MG63 (cell line): ENCODE results near the gene PRKAR2B. TPM values are rescaled to one million over a fixed set of nuclear protein-coding genes. Genes with fewer than 3 reads are reported as not detected.

Source experiments
- DNase-seq: peaks from one replicate; pipeline ENCODE4 v3.0.0-alpha.2; 2020
- H3K27me3 ChIP-seq: fragments of 250-450 bp; sonication (Bioruptor Pico); 2 replicates; pipeline ENCODE4 v1.5.1; 2020; ENCODE audit warnings: mild to moderate bottlenecking, moderate library complexity
- H3K36me3 ChIP-seq: fragments of 250-450 bp; sonication (Bioruptor Pico); 2 replicates; pipeline ENCODE4 v1.5.1; 2020; ENCODE audit warnings: mild to moderate bottlenecking, moderate library complexity
- H3K4me3 ChIP-seq: fragments of 250-450 bp; sonication (Bioruptor Pico); 2 replicates; pipeline ENCODE4 v1.5.1; 2020; ENCODE audit warnings: mild to moderate bottlenecking, moderate library complexity
- H3K9me3 ChIP-seq: fragments of 250-450 bp; sonication (Bioruptor Pico); 2 replicates; pipeline ENCODE4 v1.5.1; 2020; ENCODE audit warnings: mild to moderate bottlenecking, moderate library complexity
- total RNA-seq: library from RNA; depleted of rRNA; stranded (reverse); fragments of >200 nt; shearing (Covaris generic); gene quantifications from 2 replicates; pipeline ENCODE4 v1.2.3, GENCODE V29; 2014; ENCODE audit warnings: low replicate concordance

Gene PRKAR2B
- total RNA-seq, 1 experiment from 2014 or later, result 1.3 TPM

- DNase-seq, result no peak
- H3K4me3 ChIP-seq, result no peak overlapping the region
- H3K36me3 ChIP-seq, result no peaks in the 10 kb centered on the region
- no peaks in the 10 kb centered on the region; the same call in 1 of the 2 replicates for H3K9me3 ChIP-seq
- no peaks in the 10 kb centered on the region; the same call in 1 of the 2 replicates for H3K27me3 ChIP-seq
Observed at GRCh38 chr7:107057474-107057833, 12.9 kb downstream of the PRKAR2B start.

- no peak for DNase-seq
- no peak overlapping the region for H3K4me3 ChIP-seq
- no peaks in the 10 kb centered on the region; the same call in 1 of the 2 replicates for H3K27me3 ChIP-seq
- no peaks in the 10 kb centered on the region; the same call in 1 of the 2 replicates for H3K9me3 ChIP-seq
- H3K36me3 ChIP-seq, result no peaks in the 10 kb centered on the region
Observed at GRCh38 chr7:107059468-107059867, 15.0 kb downstream of the PRKAR2B start.

GRCh38 chr7:107063245-107064120, 19.0 kb downstream of the PRKAR2B start:
- H3K4me3 ChIP-seq, result no peak overlapping the region
- H3K9me3 ChIP-seq, result no peaks in the 10 kb centered on the region
- H3K36me3 ChIP-seq, result no peaks in the 10 kb centered on the region
- no peaks in the 10 kb centered on the region; the same call in 1 of the 2 replicates for H3K27me3 ChIP-seq
- DNase-seq, result no peak

- Histone ChIP-seq H3K9me3 (no peaks in the 10 kb centered on the region), H3K27me3 (no peaks in the 10 kb centered on the region; the same call in 1 of the 2 replicates), H3K36me3 (no peaks in the 10 kb centered on the region), H3K4me3 (no peak overlapping the region)
- no peak for DNase-seq
Observed at GRCh38 chr7:107064255-107064654, 19.8 kb downstream of the PRKAR2B start.

- Histone ChIP-seq H3K9me3 (no peaks in the 10 kb centered on the region), H3K4me3 (no peak overlapping the region), H3K36me3 (no peaks in the 10 kb centered on the region), H3K27me3 (no peaks in the 10 kb centered on the region; the same call in 1 of the 2 replicates)
- no peak for DNase-seq
Observed at GRCh38 chr7:107065929-107066247, 21.4 kb downstream of the PRKAR2B start.

GRCh38 chr7:107068156-107068555, 23.7 kb downstream of the PRKAR2B start:
- H3K36me3 ChIP-seq, result no peaks in the 10 kb centered on the region
- no peak overlapping the region for H3K4me3 ChIP-seq
- no peaks in the 10 kb centered on the region for H3K9me3 ChIP-seq
- no peaks in the 10 kb centered on the region for H3K27me3 ChIP-seq
- no peak for DNase-seq

- H3K4me3 ChIP-seq, result no peak overlapping the region
- DNase-seq, result no peak
- no peaks in the 10 kb centered on the region for H3K36me3 ChIP-seq
- no peaks in the 10 kb centered on the region for H3K27me3 ChIP-seq
- no peaks in the 10 kb centered on the region for H3K9me3 ChIP-seq
Observed at GRCh38 chr7:107069457-107069856, 25.0 kb downstream of the PRKAR2B start.

- DNase-seq, result no peak
- Histone ChIP-seq H3K9me3 (no peaks in the 10 kb centered on the region), H3K27me3 (no peaks in the 10 kb centered on the region), H3K36me3 (no peaks in the 10 kb centered on the region), H3K4me3 (no peak overlapping the region)
Observed at GRCh38 chr7:107070710-107071109, 26.2 kb downstream of the PRKAR2B start.

GRCh38 chr7:107071129-107071528, 26.6 kb downstream of the PRKAR2B start:
- H3K36me3 ChIP-seq, result no peaks in the 10 kb centered on the region
- no peaks in the 10 kb centered on the region for H3K9me3 ChIP-seq
- DNase-seq, result no peak
- H3K4me3 ChIP-seq, result no peak overlapping the region
- H3K27me3 ChIP-seq, result no peaks in the 10 kb centered on the region

GRCh38 chr7:107072133-107072532, 27.6 kb downstream of the PRKAR2B start:
- Histone ChIP-seq H3K9me3 (no peaks in the 10 kb centered on the region), H3K27me3 (no peaks in the 10 kb centered on the region)
- no peak for DNase-seq

GRCh38 chr7:107075863-107076574, 31.5 kb downstream of the PRKAR2B start:
- H3K9me3 ChIP-seq, result no peaks in the 10 kb centered on the region
- H3K27me3 ChIP-seq, result no peaks in the 10 kb centered on the region
- H3K4me3 ChIP-seq, result no peak overlapping the region
- DNase-seq, result no peak
- no peaks in the 10 kb centered on the region for H3K36me3 ChIP-seq

More at GRCh38 chr7:107072133-107072532, 27.6 kb downstream of the PRKAR2B start:
- no peak overlapping the region for H3K4me3 ChIP-seq
- H3K36me3 ChIP-seq, result no peaks in the 10 kb centered on the region

- H3K4me3 ChIP-seq, result no peak overlapping the region
- DNase-seq, result no peak
Observed at GRCh38 chr7:107076781-107077698, 32.5 kb downstream of the PRKAR2B start.

GRCh38 chr7:107077699-107078516, 33.4 kb downstream of the PRKAR2B start:
- Histone ChIP-seq H3K9me3 (no peaks in the 10 kb centered on the region), H3K4me3 (no peak overlapping the region), H3K27me3 (no peaks in the 10 kb centered on the region), H3K36me3 (no peaks in the 10 kb centered on the region)
- DNase-seq, result no peak

More at GRCh38 chr7:107076781-107077698, 32.5 kb downstream of the PRKAR2B start:
- no peaks in the 10 kb centered on the region for H3K27me3 ChIP-seq
- H3K9me3 ChIP-seq, result no peaks in the 10 kb centered on the region
- H3K36me3 ChIP-seq, result no peaks in the 10 kb centered on the region

GRCh38 chr7:107078517-107078966, 34.0 kb downstream of the PRKAR2B start:
- no peak for DNase-seq

GRCh38 chr7:107079212-107079940, 34.9 kb downstream of the PRKAR2B start:
- no peak for DNase-seq
- Histone ChIP-seq H3K9me3 (no peaks in the 10 kb centered on the region), H3K4me3 (no peak overlapping the region), H3K27me3 (no peaks in the 10 kb centered on the region), H3K36me3 (no peaks in the 10 kb centered on the region)

More at GRCh38 chr7:107078517-107078966, 34.0 kb downstream of the PRKAR2B start:
- H3K4me3 ChIP-seq, result no peak overlapping the region
- H3K36me3 ChIP-seq, result no peaks in the 10 kb centered on the region
- no peaks in the 10 kb centered on the region for H3K27me3 ChIP-seq
- no peaks in the 10 kb centered on the region for H3K9me3 ChIP-seq
